HepG2 (cell line): ENCODE results near the gene GLRA3. TPM values are rescaled to one million over a fixed set of nuclear protein-coding genes. Genes with fewer than 3 reads are reported as not detected.

Source experiments
- ATAC-seq: fragments of 200-7000 bp; cut with Tn5 transposase; 3 replicates; pipeline ENCODE4 v1.9.1; 2020; ENCODE audit warnings: mild to moderate bottlenecking, moderate library complexity
- BruUV-seq: library from RNA; stranded (reverse); fragments of 400-500 nt; replicated peaks from 2 replicates; lab custom pipeline; 2021; lab: Mats Ljungman, UMichigan
- CTCF ChIA-PET: fragments of 300-600 bp; formaldehyde crosslinking; extraction: SDS; loops from one replicate; lab custom pipeline; 2021; ENCODE audit warnings: low total read pairs, inconsistent platforms, low intra/inter-chr PET ratio; lab: Yijun Ruan, JAX
- POLR2A ChIA-PET: fragments of 350-600 bp; sonication (Branson Sonifier 250); formaldehyde crosslinking; loops from one replicate; lab custom pipeline; 2020; ENCODE audit warnings: antibody characterized with exemption, inconsistent platforms; lab: Yijun Ruan, JAX
- DNase-seq: peaks from one replicate; pipeline ENCODE4 v3.0.0-alpha.2; 2015; ENCODE audit warnings: low spot score
- FAIRE-seq: peaks from 3 replicates; lab custom pipeline; 2011; peaks lifted over from hg19 to GRCh38; lab: Jason Lieb, UNC
- H2AFZ ChIP-seq: one replicate; pipeline ENCODE4 v1.6.1; 2011; ENCODE audit warnings: low read length, inconsistent platforms
- H3K27ac ChIP-seq: fragments of 300-600 bp; 3 replicates; pipeline ENCODE4 v1.8.0; 2011; ENCODE audit warnings: mixed run types, mild to moderate bottlenecking, mixed read lengths, low read length, inconsistent platforms; ENCODE audit not compliant: insufficient read depth; ENCODE audit errors: extremely low read length
- H3K27me3 ChIP-seq, 2 experiments: fragments of 200-600 bp in 1 of 2; 2 replicates in 1 of 2; 3 replicates in 1 of 2; pipeline versions ENCODE4 v1.6.0 to v1.8.0; 2011; ENCODE audit warnings: low read length in 2 of 2, mild to moderate bottlenecking in 2 of 2, moderate library complexity in 2 of 2, inconsistent platforms in 1 of 2; ENCODE audit not compliant: insufficient read depth in 2 of 2, control insufficient read depth in 1 of 2
- H3K36me3 ChIP-seq, 2 experiments: fragments of 200-600 bp in 1 of 2; replicated peaks in 1 of 2; 2 replicates in 1 of 2; 3 replicates in 1 of 2; pipeline versions ENCODE4 v1.5.1 to v1.8.0; 2011; ENCODE audit warnings: low read length in 2 of 2, inconsistent platforms in 1 of 2; ENCODE audit not compliant: insufficient read depth in 2 of 2, control insufficient read depth in 1 of 2
- H3K4me1 ChIP-seq: 2 replicates; pipeline ENCODE4 v1.5.1; 2012; ENCODE audit warnings: low read length, inconsistent platforms; ENCODE audit not compliant: insufficient read depth
- H3K4me2 ChIP-seq: 2 replicates; pipeline ENCODE4 v1.6.0; 2011; ENCODE audit warnings: low read depth, low read length, inconsistent platforms
- H3K4me3 ChIP-seq, 3 experiments: fragments of 200-600 bp in 1 of 3; sonication (generic), shearing (Covaris generic) in 1 of 3; replicated peaks in 1 of 3; 2 replicates each; pipeline ENCODE4 v1.5.1; 2011 to 2016; ENCODE audit warnings: low read length in 3 of 3, inconsistent platforms in 2 of 3, low read depth in 2 of 3, mild to moderate bottlenecking in 2 of 3, control low read depth in 1 of 3, mixed read lengths in 1 of 3; ENCODE audit not compliant: insufficient read depth in 1 of 3
- H3K79me2 ChIP-seq: one replicate; pipeline ENCODE4 v1.6.1; 2011; ENCODE audit warnings: low read length, inconsistent platforms; ENCODE audit not compliant: insufficient read depth
- H3K9ac ChIP-seq: 2 replicates; pipeline ENCODE4 v1.6.0; 2011; ENCODE audit warnings: mild to moderate bottlenecking, low read depth, low read length, inconsistent platforms; ENCODE audit not compliant: insufficient read depth
- H3K9me3 ChIP-seq: 2 replicates; pipeline ENCODE4 v1.5.1; 2012; ENCODE audit warnings: mild to moderate bottlenecking, low read length
- H4K20me1 ChIP-seq: 2 replicates; pipeline ENCODE4 v1.6.0; 2011; ENCODE audit warnings: inconsistent platforms, mild to moderate bottlenecking, low read length, moderate library complexity; ENCODE audit not compliant: insufficient read depth
- ATF3 ChIP-seq: sonication (generic); formaldehyde crosslinking; IDR thresholded peaks from 2 replicates; pipeline ENCODE4 v1.4.0; 2020; ENCODE audit warnings: missing genetic modification reagents
- HMGA1 ChIP-seq: sonication (generic); formaldehyde crosslinking; conservative IDR thresholded peaks from 2 replicates; pipeline ENCODE4 v1.4.0; 2020; ENCODE audit warnings: missing genetic modification reagents
- MTF1 ChIP-seq: sonication (generic); formaldehyde crosslinking; IDR thresholded peaks from 2 replicates; pipeline ENCODE4 v1.5.0; 2020; ENCODE audit warnings: missing genetic modification reagents
- SOX6 ChIP-seq, 2 experiments: fragments of 450-650 bp in 1 of 2; sonication (generic) in 1 of 2; formaldehyde crosslinking in 1 of 2; IDR thresholded peaks; 2 replicates each; pipeline versions ENCODE4 v1.4.0 to v1.6.1; 2017 to 2020; ENCODE audit warnings: antibody characterized with exemption in 1 of 2, mild to moderate bottlenecking in 1 of 2, missing genetic modification reagents in 1 of 2
- XRCC5 ChIP-seq: fragments of 200-400 bp; formaldehyde crosslinking; optimal IDR thresholded peaks from 2 replicates; pipeline ENCODE3; 2017; ENCODE audit warnings: mild to moderate bottlenecking, low read length
- ZFP41 ChIP-seq: sonication (generic); formaldehyde crosslinking; IDR thresholded peaks from 2 replicates; pipeline ENCODE4 v1.4.0; 2020; ENCODE audit warnings: mild to moderate bottlenecking, missing genetic modification reagents, borderline replicate concordance
- ZNF180 ChIP-seq: sonication (generic); formaldehyde crosslinking; IDR thresholded peaks from 2 replicates; pipeline ENCODE4 v1.4.0; 2020; ENCODE audit warnings: low read depth, missing genetic modification reagents, borderline replicate concordance
- ZNF790 ChIP-seq: sonication (generic); formaldehyde crosslinking; IDR thresholded peaks from 2 replicates; pipeline ENCODE4 v1.8.0; 2022; ENCODE audit warnings: missing genetic modification reagents, mild to moderate bottlenecking, borderline replicate concordance
- ZNF800 ChIP-seq: sonication (generic); formaldehyde crosslinking; IDR thresholded peaks from 2 replicates; pipeline ENCODE4 v1.4.0; 2020; ENCODE audit warnings: missing genetic modification reagents
- WGBS: methylation state at CpG from one replicate; pipeline ENCODE4 v1.1.6; 2017; ENCODE audit warnings: low lambda C conversion rate; 5-methylcytosine and 5-hydroxymethylcytosine counted together
- in situ Hi-C: cut with HindIII; loops from 2 replicates; pipeline ENCODE4 v1.10.0; 2017; ENCODE audit warnings: low pct_unique_long_range_greater_than_20kb; ENCODE audit not compliant: extremely low pct_ligation_motif_present
- intact Hi-C: fragments of 100-400 bp; cut with micrococcal nuclease; formaldehyde crosslinking; loops from one replicate; pipeline ENCODE4 v1.10.0; 2022; ENCODE audit not compliant: unreplicated experiment
- polyA plus RNA-seq, 8 experiments: library from polyadenylated mRNA; depleted of rRNA in 3 of 8; stranded (reverse) in 7 of 8; unstranded in 1 of 8; fragments of >200 nt; fragmentation: Illumina TruSeq in 4 of 8; extraction: Trizol in 4 of 8; gene quantifications; 2 replicates each; pipeline versions ENCODE4 v1.2.1 to v1.2.3, GENCODE V29; 2011 to 2016; ENCODE audit warnings: low read depth in 4 of 8, missing spikeins in 1 of 8, mixed read lengths in 1 of 8; ENCODE audit not compliant: insufficient read depth in 1 of 8
- total RNA-seq, 5 experiments: library from RNA; depleted of rRNA; stranded (reverse); fragments of >200 nt; fragmentation: Illumina TruSeq; extraction: Trizol; gene quantifications; 2 replicates each; pipeline ENCODE4 v1.2.3, GENCODE V29; 2016; ENCODE audit warnings: low read depth in 1 of 5

GLRA3 gene
- total and polyA plus RNA-seq, 2 of the 13 experiments (the other 11 are each of a cell fraction or from before 2014, with no cell fraction given): not detected

GRCh38 chr4:174874898-174875297 lies 45.9 kb upstream of the GLRA3 start:
- TF ChIP-seq MTF1 (CRISPR knock-in tag) (no peak), ZNF180 (CRISPR knock-in tag) (no peak), XRCC5 (no peak), ZNF800 (CRISPR knock-in tag) (no peak), ATF3 (no peak), SOX6 (IDR thresholded peaks at IDR 0.05) (no peak), SOX6 (CRISPR knock-in tag; IDR thresholded peaks at IDR 0.05) (no peak), ZNF790 (CRISPR knock-in tag) (no peak), HMGA1 (CRISPR knock-in tag) (no peak), ZFP41 (CRISPR knock-in tag) (no peak)
- in situ Hi-C loops (no loop called here), intact Hi-C loops (no loop called here)
- Histone ChIP-seq H3K9me3 (peaks cover 51% of the 10 kb centered on the region), H3K36me3 (no peaks in the 10 kb centered on the region), H3K4me3 (no peak overlapping the region), H3K79me2 (no peaks in the 10 kb centered on the region), H3K27ac (no peak overlapping the region), H3K4me1 (no peaks in the 10 kb centered on the region; the same call in 1 of the 2 replicates), H3K27me3 (no peaks in the 10 kb centered on the region), H3K4me2 (no peak overlapping the region), H4K20me1 (no peaks in the 10 kb centered on the region), H3K9ac (no peak overlapping the region), H2AFZ (no peak overlapping the region)
- no peak for DNase-seq
- no peak for FAIRE-seq
- BruUV-seq: no TSS peak
- no peak for ATAC-seq
- 0% methylated on average over 1 of the region's 1 CpG for WGBS
- ChIA-PET CTCF (no interaction called here), POLR2A (no interaction called here)
